Measurements from ENCODE around the gene SLC6A19. TPM values are rescaled to one million over a fixed set of nuclear protein-coding genes. Genes with fewer than 3 reads are reported as not detected.

SLC6A19 gene
- polyA plus RNA-seq, 3 donors, result not detected

DNA sequence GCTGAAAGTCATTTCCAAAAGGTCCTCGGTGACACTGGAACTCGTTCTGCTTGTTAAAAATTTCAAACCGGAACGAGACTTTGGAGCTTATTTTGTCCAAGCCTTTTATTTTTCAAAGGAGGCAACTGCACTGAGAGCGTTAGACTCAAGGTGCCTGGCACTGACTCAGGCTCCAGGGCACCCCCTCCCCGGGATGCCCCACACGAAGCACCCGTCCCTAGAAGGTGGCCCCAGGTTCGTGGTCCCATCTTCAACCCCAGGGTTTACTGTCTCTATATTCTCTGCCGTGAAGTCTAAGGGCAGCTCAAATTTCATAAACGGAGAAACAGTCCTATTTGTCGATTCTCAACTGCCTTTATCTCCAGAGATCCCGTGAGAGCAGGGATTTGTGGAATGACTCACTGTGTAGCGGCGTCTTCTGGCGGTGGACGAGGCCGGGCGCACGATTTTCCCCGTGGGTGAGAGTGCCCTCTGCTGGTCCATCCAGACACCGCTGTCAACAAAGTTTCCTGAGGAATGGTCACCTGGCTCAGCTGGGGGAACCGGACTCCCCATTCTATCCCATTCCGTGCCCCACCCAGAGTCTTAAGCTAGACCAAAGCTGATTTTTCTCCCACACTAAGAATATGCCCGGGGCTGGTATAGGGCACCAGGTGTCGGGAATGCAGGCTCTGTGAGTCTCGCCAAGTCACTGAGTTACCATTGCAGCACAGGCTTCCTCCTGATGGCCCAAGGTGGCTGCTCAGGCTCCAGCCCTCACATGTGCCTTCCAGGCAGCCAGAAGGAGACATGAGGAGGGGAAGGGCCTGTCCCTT is 27.1 kb upstream of the SLC6A19 start:
- no peak overlapping the region for H3K27ac ChIP-seq (ENCODE audit: low read depth in 1 of 2, low read length in 2 of 2)
- Mint-ChIP-seq H3K9me3 (peaks cover 0 to 6% (median 3%) of the 10 kb centered on the region in 7 donors), H3K4me3 (no peak overlapping the region), H3K27ac (peak overlapping the region in 1 of 7 donors; percentile 33), H3K4me1 (no peaks in the 10 kb centered on the region), H3K36me3 (no peaks in the 10 kb centered on the region), H3K27me3 (ENCODE audit: low read depth in 3 of 3) (peaks cover 5 to 22% (median 13%) of the 10 kb centered on the region in 3 donors)
- no peaks in the 10 kb centered on the region for H3K79me2 ChIP-seq (ENCODE audit: insufficient read depth, low read length)
- H4K20me1 ChIP-seq (ENCODE audit: insufficient read depth, low read length), result no peaks in the 10 kb centered on the region
- no peak overlapping the region for H3K4me2 ChIP-seq (replicated peaks; ENCODE audit: extremely low read depth, low read length, poor library complexity, severe bottlenecking)
- peak; percentile 6 to 60 (median 29) for DNase-seq
- TF ChIP-seq, protein P1, sequence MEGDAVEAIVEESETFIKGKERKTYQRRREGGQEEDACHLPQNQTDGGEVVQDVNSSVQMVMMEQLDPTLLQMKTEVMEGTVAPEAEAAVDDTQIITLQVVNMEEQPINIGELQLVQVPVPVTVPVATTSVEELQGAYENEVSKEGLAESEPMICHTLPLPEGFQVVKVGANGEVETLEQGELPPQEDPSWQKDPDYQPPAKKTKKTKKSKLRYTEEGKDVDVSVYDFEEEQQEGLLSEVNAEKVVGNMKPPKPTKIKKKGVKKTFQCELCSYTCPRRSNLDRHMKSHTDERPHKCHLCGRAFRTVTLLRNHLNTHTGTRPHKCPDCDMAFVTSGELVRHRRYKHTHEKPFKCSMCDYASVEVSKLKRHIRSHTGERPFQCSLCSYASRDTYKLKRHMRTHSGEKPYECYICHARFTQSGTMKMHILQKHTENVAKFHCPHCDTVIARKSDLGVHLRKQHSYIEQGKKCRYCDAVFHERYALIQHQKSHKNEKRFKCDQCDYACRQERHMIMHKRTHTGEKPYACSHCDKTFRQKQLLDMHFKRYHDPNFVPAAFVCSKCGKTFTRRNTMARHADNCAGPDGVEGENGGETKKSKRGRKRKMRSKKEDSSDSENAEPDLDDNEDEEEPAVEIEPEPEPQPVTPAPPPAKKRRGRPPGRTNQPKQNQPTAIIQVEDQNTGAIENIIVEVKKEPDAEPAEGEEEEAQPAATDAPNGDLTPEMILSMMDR (IDR thresholded peaks at IDR 0.05), result peak; percentile 72
- no peaks in the 10 kb centered on the region for H3K27me3 ChIP-seq (ENCODE audit: control insufficient read depth in 2 of 2, insufficient read depth in 2 of 2, low read length in 2 of 2)
- WGBS (ENCODE audit: insufficient coverage), result 50% methylated on average over 25 of the region's 27 CpGs
- no peaks in the 10 kb centered on the region for H3K36me3 ChIP-seq (replicated peaks in 1 of 2; ENCODE audit: control insufficient read depth in 1 of 2, insufficient read depth in 2 of 2, low read length in 2 of 2)
- H3K9ac ChIP-seq (ENCODE audit: insufficient read depth, low read length, poor library complexity, severe bottlenecking), result no peak overlapping the region
- no peaks in the 10 kb centered on the region for H3K4me1 ChIP-seq (ENCODE audit: control insufficient read depth in 1 of 2, insufficient read depth in 2 of 2, low read length in 2 of 2)
- intact Hi-C loops (cut with micrococcal nuclease), result loop anchor here (10.0 kb wide), 1 partner anchor 250 kb away; no protein-coding TSS in a partner anchor
- no peak overlapping the region for H2AFZ ChIP-seq (ENCODE audit: insufficient read depth, low read depth, low read length, poor library complexity, severe bottlenecking)
- H3K9me3 ChIP-seq (replicated peaks in 1 of 2; ENCODE audit: control insufficient read depth in 1 of 2, insufficient read depth in 1 of 2, low read length in 2 of 2), result no peaks in the 10 kb centered on the region
- no peak overlapping the region for H3K4me3 ChIP-seq (replicated peaks in 1 of 3; ENCODE audit: low read depth in 2 of 3, low read length in 3 of 3)

GRCh38 chr5:1175015-1175414 is 26.4 kb upstream of the SLC6A19 start:
- WGBS (ENCODE audit: insufficient coverage), result 40% methylated on average over 1 of the region's 8 CpGs
- Mint-ChIP-seq H3K4me1 (no peaks in the 10 kb centered on the region), H3K9me3 (peaks cover 0 to 6% (median 3%) of the 10 kb centered on the region in 7 donors), H3K27ac (no peak overlapping the region), H3K4me3 (no peak overlapping the region), H3K27me3 (ENCODE audit: low read depth in 3 of 3) (peaks cover 5 to 17% (median 13%) of the 10 kb centered on the region in 3 donors), H3K36me3 (no peaks in the 10 kb centered on the region)
- no peak overlapping the region for H3K9ac ChIP-seq (ENCODE audit: insufficient read depth, low read length, poor library complexity, severe bottlenecking)
- no peaks in the 10 kb centered on the region for H3K27me3 ChIP-seq (ENCODE audit: control insufficient read depth in 2 of 2, insufficient read depth in 2 of 2, low read length in 2 of 2)
- H3K36me3 ChIP-seq (replicated peaks in 1 of 2; ENCODE audit: control insufficient read depth in 1 of 2, insufficient read depth in 2 of 2, low read length in 2 of 2), result no peaks in the 10 kb centered on the region
- TF ChIP-seq, protein P1 (IDR thresholded peaks at IDR 0.05), result no peak
- no peak overlapping the region for H3K4me2 ChIP-seq (replicated peaks; ENCODE audit: extremely low read depth, low read length, poor library complexity, severe bottlenecking)
- no peaks in the 10 kb centered on the region for H4K20me1 ChIP-seq (ENCODE audit: insufficient read depth, low read length)
- no peak for DNase-seq
- no peak overlapping the region for H3K27ac ChIP-seq (ENCODE audit: low read depth in 1 of 2, low read length in 2 of 2)
- intact Hi-C loops (cut with micrococcal nuclease), result loop anchor here (10.0 kb wide), 1 partner anchor 250 kb away; no protein-coding TSS in a partner anchor
- H3K9me3 ChIP-seq (replicated peaks in 1 of 2; ENCODE audit: control insufficient read depth in 1 of 2, insufficient read depth in 1 of 2, low read length in 2 of 2), result no peaks in the 10 kb centered on the region
- no peaks in the 10 kb centered on the region for H3K4me1 ChIP-seq (ENCODE audit: control insufficient read depth in 1 of 2, insufficient read depth in 2 of 2, low read length in 2 of 2)
- no peaks in the 10 kb centered on the region for H3K79me2 ChIP-seq (ENCODE audit: insufficient read depth, low read length)
- H3K4me3 ChIP-seq (replicated peaks in 1 of 3; ENCODE audit: low read depth in 2 of 3, low read length in 3 of 3), result no peak overlapping the region
- no peak overlapping the region for H2AFZ ChIP-seq (ENCODE audit: insufficient read depth, low read depth, low read length, poor library complexity, severe bottlenecking)

Measured in CD14-positive monocyte (primary cell).